WTC11 (cell line): Measurements from ENCODE around the gene LARP1. TPM values are rescaled to one million over a fixed set of nuclear protein-coding genes. Genes with fewer than 3 reads are reported as not detected.

Experiments used
- E2F4 ChIP-seq: sonication (generic); formaldehyde crosslinking; IDR thresholded peaks from 2 replicates; pipeline ENCODE4 v1.8.1; 2022; ENCODE audit warnings: low read depth, mild to moderate bottlenecking, moderate library complexity, missing genetic modification reagents, borderline replicate concordance
- E2F5 ChIP-seq: sonication (generic); formaldehyde crosslinking; IDR thresholded peaks from 2 replicates; pipeline ENCODE4 v1.8.1; 2022; ENCODE audit warnings: mild to moderate bottlenecking, moderate library complexity, missing genetic modification reagents
- EMX1 ChIP-seq: fragments of 250-450 bp; sonication (Bioruptor Pico); IDR thresholded peaks from 2 replicates; pipeline ENCODE4 v1.8.0; 2021; ENCODE audit warnings: mild to moderate bottlenecking
- ETV6 ChIP-seq: sonication (generic); formaldehyde crosslinking; IDR thresholded peaks from 2 replicates; pipeline ENCODE4 v1.8.1; 2022; ENCODE audit warnings: mild to moderate bottlenecking, missing genetic modification reagents
- IRF2 ChIP-seq: sonication (generic); formaldehyde crosslinking; IDR thresholded peaks from 2 replicates; pipeline ENCODE4 v1.8.0; 2022; ENCODE audit warnings: low read depth, missing genetic modification reagents, borderline replicate concordance
- MAX ChIP-seq: sonication (generic); formaldehyde crosslinking; IDR thresholded peaks from 2 replicates; pipeline ENCODE4 v1.8.0; 2022; ENCODE audit warnings: mild to moderate bottlenecking, missing genetic modification reagents
- MYBL2 ChIP-seq: sonication (generic); formaldehyde crosslinking; IDR thresholded peaks from 2 replicates; pipeline ENCODE4 v1.8.1; 2023; ENCODE audit warnings: mild to moderate bottlenecking, moderate library complexity, missing genetic modification reagents
- NR1H2 ChIP-seq: sonication (generic); formaldehyde crosslinking; IDR thresholded peaks from 2 replicates; pipeline ENCODE4 v1.9.0; 2021; ENCODE audit warnings: mild to moderate bottlenecking, moderate library complexity, missing genetic modification reagents
- NR2C2 ChIP-seq: sonication (generic); formaldehyde crosslinking; IDR thresholded peaks from 2 replicates; pipeline ENCODE4 v1.8.0; 2022; ENCODE audit warnings: mild to moderate bottlenecking, missing genetic modification reagents
- PREB ChIP-seq: sonication (generic); formaldehyde crosslinking; IDR thresholded peaks from 2 replicates; pipeline ENCODE4 v1.8.1; 2022; ENCODE audit warnings: mild to moderate bottlenecking, missing genetic modification reagents, moderate library complexity, borderline replicate concordance
- RELA ChIP-seq: sonication (generic); formaldehyde crosslinking; IDR thresholded peaks from 2 replicates; pipeline ENCODE4 v1.8.1; 2022; ENCODE audit warnings: missing genetic modification reagents, mild to moderate bottlenecking, borderline replicate concordance
- TCF7 ChIP-seq: sonication (generic); formaldehyde crosslinking; IDR thresholded peaks from 2 replicates; pipeline ENCODE4 v1.8.0; 2022; ENCODE audit warnings: mild to moderate bottlenecking, low read depth, missing genetic modification reagents, moderate library complexity
- ZNF138 ChIP-seq: sonication (generic); formaldehyde crosslinking; conservative IDR thresholded peaks from 2 replicates; pipeline ENCODE4 v1.8.1; 2022; ENCODE audit warnings: mild to moderate bottlenecking, moderate library complexity, missing genetic modification reagents
- ZNF416 ChIP-seq: fragments of 250-450 bp; sonication (Bioruptor Pico); IDR thresholded peaks from 2 replicates; pipeline ENCODE4 v1.9.0; 2021; ENCODE audit warnings: mild to moderate bottlenecking, inconsistent platforms
- ZNF425 ChIP-seq: fragments of 250-450 bp; sonication (Bioruptor Pico); conservative IDR thresholded peaks from 2 replicates; pipeline ENCODE4 v1.9.0; 2021; ENCODE audit warnings: mild to moderate bottlenecking
- total RNA-seq: library from RNA; stranded (reverse); gene quantifications from 3 replicates; pipeline ENCODE4 v1.2.3, GENCODE V29; 2021
- TF ChIP-seq, protein P1 (sequence below): sonication (generic); formaldehyde crosslinking; IDR thresholded peaks from 2 replicates; pipeline ENCODE4 v1.8.0; 2022; ENCODE audit warnings: missing genetic modification reagents
- TF ChIP-seq, protein P2 (sequence below): sonication (generic); formaldehyde crosslinking; IDR thresholded peaks from 2 replicates; pipeline ENCODE4 v1.8.0; 2023; ENCODE audit warnings: missing genetic modification reagents, mild to moderate bottlenecking, borderline replicate concordance
- TF ChIP-seq, protein P3 (sequence below): fragments of 250-450 bp; sonication (Bioruptor Pico); IDR thresholded peaks from 2 replicates; pipeline ENCODE4 v1.9.0; 2021; ENCODE audit warnings: mild to moderate bottlenecking
- TF ChIP-seq, protein P4 (sequence below): sonication (generic); formaldehyde crosslinking; IDR thresholded peaks from 2 replicates; pipeline ENCODE4 v1.8.1; 2023; ENCODE audit warnings: mild to moderate bottlenecking, missing genetic modification reagents, moderate library complexity

LARP1 gene
- total RNA-seq, 1 experiment from 2014 or later, result 406 TPM

DNA sequence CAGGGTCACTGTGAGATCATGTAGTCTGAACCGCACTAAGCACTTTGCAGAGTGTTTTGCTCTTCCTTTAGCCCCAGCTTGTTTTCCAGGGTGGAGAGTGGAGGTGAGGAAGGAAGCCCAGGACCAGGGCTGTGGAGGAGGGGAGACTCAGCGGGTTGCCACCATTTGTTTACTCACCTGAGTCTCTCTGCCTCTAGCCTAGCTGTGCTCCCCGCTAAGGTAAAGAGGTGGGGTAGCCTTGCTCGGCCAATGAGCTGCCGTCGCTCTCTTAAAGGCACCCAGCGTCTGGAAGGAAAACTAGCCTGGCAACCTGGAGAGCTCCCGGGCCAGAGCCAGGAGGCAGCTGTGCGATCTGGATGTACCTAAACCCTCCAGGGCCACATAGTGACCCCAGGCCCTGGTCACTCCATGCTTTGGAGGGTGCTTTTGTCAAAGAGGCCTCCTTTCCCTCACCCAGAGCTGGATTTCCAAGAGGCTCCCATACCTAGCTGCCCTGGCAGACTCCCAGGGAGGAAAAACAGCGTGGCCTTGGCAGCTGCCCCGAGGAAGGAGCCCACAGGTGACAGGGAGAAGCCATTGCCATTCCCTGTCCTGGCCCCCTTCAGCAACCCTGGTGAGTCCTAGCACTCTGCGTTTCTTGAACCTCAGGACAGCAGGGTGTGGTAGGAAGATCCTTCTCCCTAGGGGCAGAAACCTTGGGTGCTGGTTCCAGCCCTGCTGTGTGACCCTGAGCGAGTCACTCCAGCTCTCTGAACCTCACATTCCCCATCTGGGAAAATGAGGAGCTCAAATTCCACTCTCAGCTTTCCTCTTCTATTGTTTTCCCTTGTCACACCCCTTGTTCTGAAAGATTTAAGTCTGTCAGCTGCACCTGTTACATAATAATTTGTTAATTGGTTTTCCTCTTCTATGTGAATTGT lies 42.4 kb upstream of the LARP1 start (continued):
- TF ChIP-seq E2F4 (CRISPR knock-in tag) (no peak), PREB (CRISPR knock-in tag) (no peak), MYBL2 (CRISPR knock-in tag) (no peak), EMX1 (CRISPR knock-in tag) (no peak), ZNF425 (CRISPR knock-in tag) (no peak), E2F5 (CRISPR knock-in tag) (no peak), RELA (CRISPR knock-in tag) (no peak), NR2C2 (no peak), ETV6 (CRISPR knock-in tag) (peak; percentile 87; the same call in 1 of the 2 replicates), TCF7 (CRISPR knock-in tag) (no peak), MAX (CRISPR knock-in tag) (peak; percentile 35; the same call in 1 of the 2 replicates), ZNF416 (CRISPR knock-in tag) (no peak), IRF2 (CRISPR knock-in tag) (no peak), ZNF138 (0 out of 2 replicates have a peak, but pooled peaks have one; percentile 44), NR1H2 (CRISPR knock-in tag) (no peak)
- TF ChIP-seq, protein P1, sequence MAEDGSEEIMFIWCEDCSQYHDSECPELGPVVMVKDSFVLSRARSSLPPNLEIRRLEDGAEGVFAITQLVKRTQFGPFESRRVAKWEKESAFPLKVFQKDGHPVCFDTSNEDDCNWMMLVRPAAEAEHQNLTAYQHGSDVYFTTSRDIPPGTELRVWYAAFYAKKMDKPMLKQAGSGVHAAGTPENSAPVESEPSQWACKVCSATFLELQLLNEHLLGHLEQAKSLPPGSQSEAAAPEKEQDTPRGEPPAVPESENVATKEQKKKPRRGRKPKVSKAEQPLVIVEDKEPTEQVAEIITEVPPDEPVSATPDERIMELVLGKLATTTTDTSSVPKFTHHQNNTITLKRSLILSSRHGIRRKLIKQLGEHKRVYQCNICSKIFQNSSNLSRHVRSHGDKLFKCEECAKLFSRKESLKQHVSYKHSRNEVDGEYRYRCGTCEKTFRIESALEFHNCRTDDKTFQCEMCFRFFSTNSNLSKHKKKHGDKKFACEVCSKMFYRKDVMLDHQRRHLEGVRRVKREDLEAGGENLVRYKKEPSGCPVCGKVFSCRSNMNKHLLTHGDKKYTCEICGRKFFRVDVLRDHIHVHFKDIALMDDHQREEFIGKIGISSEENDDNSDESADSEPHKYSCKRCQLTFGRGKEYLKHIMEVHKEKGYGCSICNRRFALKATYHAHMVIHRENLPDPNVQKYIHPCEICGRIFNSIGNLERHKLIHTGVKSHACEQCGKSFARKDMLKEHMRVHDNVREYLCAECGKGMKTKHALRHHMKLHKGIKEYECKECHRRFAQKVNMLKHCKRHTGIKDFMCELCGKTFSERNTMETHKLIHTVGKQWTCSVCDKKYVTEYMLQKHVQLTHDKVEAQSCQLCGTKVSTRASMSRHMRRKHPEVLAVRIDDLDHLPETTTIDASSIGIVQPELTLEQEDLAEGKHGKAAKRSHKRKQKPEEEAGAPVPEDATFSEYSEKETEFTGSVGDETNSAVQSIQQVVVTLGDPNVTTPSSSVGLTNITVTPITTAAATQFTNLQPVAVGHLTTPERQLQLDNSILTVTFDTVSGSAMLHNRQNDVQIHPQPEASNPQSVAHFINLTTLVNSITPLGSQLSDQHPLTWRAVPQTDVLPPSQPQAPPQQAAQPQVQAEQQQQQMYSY (CRISPR knock-in tag), result peak; percentile 42; the same call in 1 of the 2 replicates
- TF ChIP-seq, protein P2, sequence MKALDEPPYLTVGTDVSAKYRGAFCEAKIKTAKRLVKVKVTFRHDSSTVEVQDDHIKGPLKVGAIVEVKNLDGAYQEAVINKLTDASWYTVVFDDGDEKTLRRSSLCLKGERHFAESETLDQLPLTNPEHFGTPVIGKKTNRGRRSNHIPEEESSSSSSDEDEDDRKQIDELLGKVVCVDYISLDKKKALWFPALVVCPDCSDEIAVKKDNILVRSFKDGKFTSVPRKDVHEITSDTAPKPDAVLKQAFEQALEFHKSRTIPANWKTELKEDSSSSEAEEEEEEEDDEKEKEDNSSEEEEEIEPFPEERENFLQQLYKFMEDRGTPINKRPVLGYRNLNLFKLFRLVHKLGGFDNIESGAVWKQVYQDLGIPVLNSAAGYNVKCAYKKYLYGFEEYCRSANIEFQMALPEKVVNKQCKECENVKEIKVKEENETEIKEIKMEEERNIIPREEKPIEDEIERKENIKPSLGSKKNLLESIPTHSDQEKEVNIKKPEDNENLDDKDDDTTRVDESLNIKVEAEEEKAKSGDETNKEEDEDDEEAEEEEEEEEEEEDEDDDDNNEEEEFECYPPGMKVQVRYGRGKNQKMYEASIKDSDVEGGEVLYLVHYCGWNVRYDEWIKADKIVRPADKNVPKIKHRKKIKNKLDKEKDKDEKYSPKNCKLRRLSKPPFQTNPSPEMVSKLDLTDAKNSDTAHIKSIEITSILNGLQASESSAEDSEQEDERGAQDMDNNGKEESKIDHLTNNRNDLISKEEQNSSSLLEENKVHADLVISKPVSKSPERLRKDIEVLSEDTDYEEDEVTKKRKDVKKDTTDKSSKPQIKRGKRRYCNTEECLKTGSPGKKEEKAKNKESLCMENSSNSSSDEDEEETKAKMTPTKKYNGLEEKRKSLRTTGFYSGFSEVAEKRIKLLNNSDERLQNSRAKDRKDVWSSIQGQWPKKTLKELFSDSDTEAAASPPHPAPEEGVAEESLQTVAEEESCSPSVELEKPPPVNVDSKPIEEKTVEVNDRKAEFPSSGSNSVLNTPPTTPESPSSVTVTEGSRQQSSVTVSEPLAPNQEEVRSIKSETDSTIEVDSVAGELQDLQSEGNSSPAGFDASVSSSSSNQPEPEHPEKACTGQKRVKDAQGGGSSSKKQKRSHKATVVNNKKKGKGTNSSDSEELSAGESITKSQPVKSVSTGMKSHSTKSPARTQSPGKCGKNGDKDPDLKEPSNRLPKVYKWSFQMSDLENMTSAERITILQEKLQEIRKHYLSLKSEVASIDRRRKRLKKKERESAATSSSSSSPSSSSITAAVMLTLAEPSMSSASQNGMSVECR, result no peak
- TF ChIP-seq, protein P3, sequence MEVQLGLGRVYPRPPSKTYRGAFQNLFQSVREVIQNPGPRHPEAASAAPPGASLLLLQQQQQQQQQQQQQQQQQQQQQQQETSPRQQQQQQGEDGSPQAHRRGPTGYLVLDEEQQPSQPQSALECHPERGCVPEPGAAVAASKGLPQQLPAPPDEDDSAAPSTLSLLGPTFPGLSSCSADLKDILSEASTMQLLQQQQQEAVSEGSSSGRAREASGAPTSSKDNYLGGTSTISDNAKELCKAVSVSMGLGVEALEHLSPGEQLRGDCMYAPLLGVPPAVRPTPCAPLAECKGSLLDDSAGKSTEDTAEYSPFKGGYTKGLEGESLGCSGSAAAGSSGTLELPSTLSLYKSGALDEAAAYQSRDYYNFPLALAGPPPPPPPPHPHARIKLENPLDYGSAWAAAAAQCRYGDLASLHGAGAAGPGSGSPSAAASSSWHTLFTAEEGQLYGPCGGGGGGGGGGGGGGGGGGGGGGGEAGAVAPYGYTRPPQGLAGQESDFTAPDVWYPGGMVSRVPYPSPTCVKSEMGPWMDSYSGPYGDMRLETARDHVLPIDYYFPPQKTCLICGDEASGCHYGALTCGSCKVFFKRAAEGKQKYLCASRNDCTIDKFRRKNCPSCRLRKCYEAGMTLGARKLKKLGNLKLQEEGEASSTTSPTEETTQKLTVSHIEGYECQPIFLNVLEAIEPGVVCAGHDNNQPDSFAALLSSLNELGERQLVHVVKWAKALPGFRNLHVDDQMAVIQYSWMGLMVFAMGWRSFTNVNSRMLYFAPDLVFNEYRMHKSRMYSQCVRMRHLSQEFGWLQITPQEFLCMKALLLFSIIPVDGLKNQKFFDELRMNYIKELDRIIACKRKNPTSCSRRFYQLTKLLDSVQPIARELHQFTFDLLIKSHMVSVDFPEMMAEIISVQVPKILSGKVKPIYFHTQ (CRISPR knock-in tag), result no peak
- TF ChIP-seq, protein P4, sequence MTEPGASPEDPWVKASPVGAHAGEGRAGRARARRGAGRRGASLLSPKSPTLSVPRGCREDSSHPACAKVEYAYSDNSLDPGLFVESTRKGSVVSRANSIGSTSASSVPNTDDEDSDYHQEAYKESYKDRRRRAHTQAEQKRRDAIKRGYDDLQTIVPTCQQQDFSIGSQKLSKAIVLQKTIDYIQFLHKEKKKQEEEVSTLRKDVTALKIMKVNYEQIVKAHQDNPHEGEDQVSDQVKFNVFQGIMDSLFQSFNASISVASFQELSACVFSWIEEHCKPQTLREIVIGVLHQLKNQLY (CRISPR knock-in tag), result no peak
